HEK293 (cell line): ENCODE results near the gene CHMP1A.

Experiments used
- CTCF ChIA-PET: fragments of 350-600 bp; formaldehyde crosslinking; extraction: SDS; loops from one replicate; lab custom pipeline; 2021; ENCODE audit warnings: antibody characterized with exemption; lab: Yijun Ruan, JAX
- POLR2A ChIA-PET: fragments of 300-600 bp; formaldehyde crosslinking; extraction: SDS; loops from one replicate; lab custom pipeline; 2020; ENCODE audit warnings: antibody characterized with exemption, inconsistent platforms; lab: Yijun Ruan, JAX
- H3K27ac ChIP-seq: fragments of 200-500 bp; sonication (Bioruptor generic); 2 replicates; pipeline ENCODE4 v1.5.1; 2014; ENCODE audit warnings: low read depth, low read length, control low read depth, inconsistent platforms; ENCODE audit errors: extremely low read depth
- H3K36me3 ChIP-seq, 2 experiments: fragments of 200-500 bp in 1 of 2; sonication (Bioruptor generic) in 1 of 2; 1 replicate in 1 of 2; 2 replicates in 1 of 2; pipeline ENCODE4 v1.5.1; 2014 to 2017; ENCODE audit warnings: inconsistent platforms in 2 of 2, low read length in 2 of 2; ENCODE audit not compliant: control insufficient read depth in 2 of 2, insufficient read depth in 1 of 2
- H3K4me1 ChIP-seq: fragments of 200-500 bp; sonication (Bioruptor generic); 2 replicates; pipeline ENCODE4 v1.5.1; 2014; ENCODE audit warnings: mild to moderate bottlenecking, low read length, inconsistent platforms; ENCODE audit not compliant: control insufficient read depth, insufficient read depth
- H3K4me3 ChIP-seq: 2 replicates; pipeline ENCODE4 v1.5.1; 2011; ENCODE audit warnings: low read depth, mild to moderate bottlenecking, control low read depth, low read length, moderate library complexity
- H3K9me3 ChIP-seq: fragments of 200-500 bp; sonication (Bioruptor generic); 2 replicates; pipeline ENCODE4 v1.5.1; 2014; ENCODE audit warnings: low read depth, low read length, inconsistent platforms; ENCODE audit not compliant: control insufficient read depth, insufficient read depth
- EGR2 ChIP-seq: fragments of 450-650 bp; formaldehyde crosslinking; IDR thresholded peaks from 2 replicates; pipeline ENCODE4 v1.5.1; 2016; ENCODE audit warnings: low read depth, missing biosample characterization, missing genetic modification characterization
- HIC1 ChIP-seq: fragments of 450-650 bp; formaldehyde crosslinking; IDR thresholded peaks from 2 replicates; pipeline ENCODE4 v1.5.1; 2016; ENCODE audit warnings: missing biosample characterization, missing genetic modification characterization
- HOXA7 ChIP-seq: sonication (generic); formaldehyde crosslinking; IDR thresholded peaks from 2 replicates; pipeline ENCODE4 v1.8.1; 2022; ENCODE audit warnings: missing genetic modification reagents, borderline replicate concordance
- KLF8 ChIP-seq: fragments of 450-650 bp; formaldehyde crosslinking; IDR thresholded peaks from 2 replicates; pipeline ENCODE4 v1.5.1; 2016; ENCODE audit warnings: missing biosample characterization, missing genetic modification characterization
- KLF9 ChIP-seq: fragments of 450-650 bp; formaldehyde crosslinking; IDR thresholded peaks from 2 replicates; pipeline ENCODE4 v1.5.1; 2016; ENCODE audit warnings: missing biosample characterization, missing genetic modification characterization, low read depth
- OSR2 ChIP-seq: fragments of 450-650 bp; formaldehyde crosslinking; IDR thresholded peaks from 2 replicates; pipeline ENCODE4 v1.5.1; 2016; ENCODE audit warnings: missing biosample characterization, missing genetic modification characterization
- SP7 ChIP-seq: fragments of 450-650 bp; formaldehyde crosslinking; IDR thresholded peaks from 2 replicates; pipeline ENCODE4 v1.5.1; 2016; ENCODE audit warnings: missing biosample characterization, missing genetic modification characterization
- ZBTB48 ChIP-seq: fragments of 450-650 bp; formaldehyde crosslinking; IDR thresholded peaks from 2 replicates; pipeline ENCODE4 v1.5.1; 2016; ENCODE audit warnings: missing biosample characterization, missing genetic modification characterization
- ZBTB8A ChIP-seq: fragments of 450-650 bp; formaldehyde crosslinking; IDR thresholded peaks from 2 replicates; pipeline ENCODE4 v1.5.1; 2016; ENCODE audit warnings: missing biosample characterization, missing genetic modification characterization
- ZFHX2 ChIP-seq: fragments of 450-650 bp; formaldehyde crosslinking; conservative IDR thresholded peaks from 2 replicates; pipeline ENCODE4 v1.5.1; 2016; ENCODE audit warnings: missing biosample characterization, missing genetic modification characterization
- ZIC2 ChIP-seq: fragments of 450-650 bp; formaldehyde crosslinking; IDR thresholded peaks from 2 replicates; pipeline ENCODE4 v1.5.1; 2016; ENCODE audit warnings: missing biosample characterization, missing genetic modification characterization
- ZNF10 ChIP-seq: fragments of 450-650 bp; formaldehyde crosslinking; IDR thresholded peaks from 2 replicates; pipeline ENCODE4 v1.5.1; 2017; ENCODE audit warnings: missing biosample characterization, missing genetic modification characterization
- ZNF146 ChIP-seq: fragments of 450-650 bp; formaldehyde crosslinking; IDR thresholded peaks from 2 replicates; pipeline ENCODE4 v1.5.1; 2016; ENCODE audit warnings: missing biosample characterization, missing genetic modification characterization
- ZNF148 ChIP-seq: fragments of 450-650 bp; formaldehyde crosslinking; IDR thresholded peaks from 2 replicates; pipeline ENCODE4 v1.5.0; 2017; ENCODE audit warnings: missing biosample characterization, missing genetic modification characterization, borderline replicate concordance
- ZNF155 ChIP-seq: fragments of 450-650 bp; formaldehyde crosslinking; IDR thresholded peaks from 2 replicates; pipeline ENCODE4 v1.5.1; 2016; ENCODE audit warnings: missing biosample characterization, missing genetic modification characterization
- ZNF18 ChIP-seq: fragments of 450-650 bp; formaldehyde crosslinking; IDR thresholded peaks from 2 replicates; pipeline ENCODE4 v1.5.1; 2016; ENCODE audit warnings: missing biosample characterization, missing genetic modification characterization
- ZNF2 ChIP-seq: fragments of 450-650 bp; formaldehyde crosslinking; IDR thresholded peaks from 2 replicates; pipeline ENCODE4 v1.5.1; 2016; ENCODE audit warnings: missing biosample characterization, missing genetic modification characterization
- ZNF404 ChIP-seq: fragments of 450-650 bp; formaldehyde crosslinking; IDR thresholded peaks from 2 replicates; pipeline ENCODE4 v1.5.1; 2017; ENCODE audit warnings: missing biosample characterization, missing genetic modification characterization
- ZNF449 ChIP-seq: fragments of 450-650 bp; formaldehyde crosslinking; IDR thresholded peaks from 2 replicates; pipeline ENCODE4 v1.5.1; 2017; ENCODE audit warnings: missing biosample characterization, mild to moderate bottlenecking, missing genetic modification characterization, moderate library complexity
- ZNF513 ChIP-seq: fragments of 450-650 bp; IDR thresholded peaks from 2 replicates; pipeline ENCODE4 v1.5.1; 2018; ENCODE audit warnings: missing biosample characterization, missing genetic modification characterization
- ZNF658 ChIP-seq: fragments of 450-650 bp; formaldehyde crosslinking; IDR thresholded peaks from 2 replicates; pipeline ENCODE4; 2016; ENCODE audit warnings: missing biosample characterization, missing genetic modification characterization

Gene CHMP1A

GRCh38 chr16:89687092-89687940, 29.8 kb upstream of the CHMP1A start (continued):
- TF ChIP-seq ZNF449: peak; percentile 68
- TF ChIP-seq HOXA7: no peak
- no peak for TF ChIP-seq OSR2 (tag by site-specific recombination)
- TF ChIP-seq ZNF10 (tag by site-specific recombination): no peak
- peak; percentile 83 for TF ChIP-seq ZBTB8A (tag by site-specific recombination)
- 0 out of 2 replicates have a peak, but pooled peaks have one; percentile 11 for TF ChIP-seq ZIC2 (tag by site-specific recombination)
- no peak for TF ChIP-seq HIC1 (tag by site-specific recombination)
- no peak for TF ChIP-seq ZNF658 (tag by site-specific recombination)
- no peak for TF ChIP-seq ZNF404 (tag by site-specific recombination)
- TF ChIP-seq ZBTB48 (tag by site-specific recombination): peak; percentile 66; the same call in 1 of the 2 replicates

GRCh38 chr16:89686520-89687091, 29.1 kb upstream of the CHMP1A start, which contains the start of gene CDK10:
TSS of gene CDK10 (plus strand) at chr16:89686689. CDS start at chr16:89686711, 22 bp downstream.
- Histone ChIP-seq H3K9me3 (no peaks in the 10 kb centered on the region), H3K27ac (peak within 1 kb of the TSS; percentile 79), H3K4me1 (no peaks in the 10 kb centered on the region), H3K36me3 (peaks cover 0 to 23% of the 10 kb centered on the region in 2 experiments; a peak in 1 of 3 replicates), H3K4me3 (peak within 1 kb of the TSS; percentile 74)
- POLR2A ChIA-PET: interaction anchor here (0.5 to 1.4 kb wide), 13 partner anchors 8 to 541 kb away, joined by 3 to 10 read pairs (median 4); partner anchors contain the start of genes CHMP1A, SPATA2L and SPATA33
- CTCF ChIA-PET: no interaction called here
- TF ChIP-seq ZNF449 (no peak), KLF8 (tag by site-specific recombination) (peak; percentile 74; the same call in 1 of the 2 replicates), ZNF2 (tag by site-specific recombination) (no peak), ZFHX2 (tag by site-specific recombination) (peak; percentile 47), HOXA7 (no peak), ZNF513 (tag by site-specific recombination) (no peak), ZNF18 (tag by site-specific recombination) (no peak), ZNF148 (tag by site-specific recombination) (no peak), ZNF146 (tag by site-specific recombination) (no peak), HIC1 (tag by site-specific recombination) (peak; percentile 51; the same call in 1 of the 2 replicates), EGR2 (tag by site-specific recombination) (peak; percentile 43), ZNF155 (no peak), KLF9 (peak; percentile 67), SP7 (tag by site-specific recombination) (0 out of 2 replicates have a peak, but pooled peaks have one; percentile 31)
